Measurements from ENCODE around the gene STON1. TPM values are rescaled to one million over a fixed set of nuclear protein-coding genes. Genes with fewer than 3 reads are reported as not detected.

The STON1 gene
- total and polyA plus RNA-seq, 2 of the 8 experiments (the other 6 are each of a cell fraction or from before 2014, with no cell fraction given), result 5.0 to 10.1 TPM

GRCh38 chr2:48504647-48505327 is 25.2 kb upstream of the STON1 start (continued):
- TF ChIP-seq GTF2F1 (IDR thresholded peaks at IDR 0.05; ENCODE audit: borderline replicate concordance, low read depth, low read length), result no peak
- TF ChIP-seq HDAC2 (IDR thresholded peaks at IDR 0.05; ENCODE audit: borderline replicate concordance in 1 of 2, low read depth in 2 of 2, low read length in 2 of 2), result no peak
- TF ChIP-seq TAF1 (IDR thresholded peaks at IDR 0.05; ENCODE audit: low read depth, low read length), result no peak
